ENCODE measurements around the gene TEAD2. TPM values are rescaled to one million over a fixed set of nuclear protein-coding genes. Genes with fewer than 3 reads are reported as not detected.
A peak's percentile ranks its signal among the peaks of the same experiment; 100 is the strongest.

TEAD2 gene
- total and polyA plus RNA-seq, 2 of the 13 experiments (the other 11 are each of a cell fraction or from before 2014, with no cell fraction given): 10.8 to 12.5 TPM

DNA sequence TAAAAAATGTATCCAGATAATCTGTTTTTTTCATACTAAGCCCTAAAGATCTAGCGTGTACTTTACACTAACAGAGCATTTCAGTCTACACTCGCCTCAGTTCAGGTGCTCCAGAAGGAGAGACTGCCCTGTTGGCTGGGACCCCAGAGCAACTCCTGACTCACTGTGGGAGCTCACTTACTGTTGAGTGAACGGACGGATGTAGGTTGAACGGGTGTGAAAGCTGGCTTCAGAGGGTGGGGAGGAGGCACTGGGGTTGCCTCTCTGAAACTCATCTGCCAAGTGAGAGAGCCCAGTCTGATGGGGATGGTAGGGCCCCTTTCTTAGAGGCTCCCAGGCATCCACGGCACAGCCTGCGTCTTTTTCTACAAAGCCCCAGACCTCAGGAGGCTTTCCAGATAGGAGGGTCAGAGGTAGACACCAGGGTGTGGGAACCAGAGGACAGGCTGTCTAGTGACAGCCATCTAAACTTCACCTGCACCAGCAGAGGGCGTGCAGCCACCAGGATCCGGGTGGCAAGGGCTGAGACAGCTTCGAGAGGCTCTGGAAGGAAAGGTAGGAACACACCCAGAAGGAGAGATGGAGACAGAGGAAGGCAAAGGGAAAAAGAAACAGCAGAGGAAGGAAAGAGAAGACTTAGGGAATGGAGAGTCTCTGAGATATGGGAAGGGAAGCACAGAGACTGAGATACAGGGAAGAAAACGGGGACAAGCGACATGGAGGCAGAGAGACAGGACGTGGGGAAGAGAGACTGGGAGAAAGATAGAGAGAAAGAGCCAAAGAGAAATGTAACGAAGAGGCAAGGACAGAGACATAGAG lies 29.6 kb upstream of the TEAD2 start:
- peak; percentile 90 for FAIRE-seq
- Histone ChIP-seq H3K9ac (ENCODE audit: insufficient read depth, low read depth, low read length) (no peak overlapping the region), H3K4me1 (ENCODE audit: insufficient read depth, low read length) (no peaks in the 10 kb centered on the region), H3K4me3 (replicated peaks in 1 of 3; ENCODE audit: insufficient read depth in 1 of 3, low read depth in 2 of 3, low read length in 3 of 3) (no peak overlapping the region), H3K9me3 (ENCODE audit: low read length) (no peaks in the 10 kb centered on the region), H2AFZ (ENCODE audit: low read length) (no peak overlapping the region), H3K27ac (ENCODE audit: extremely low read length, insufficient read depth, low read length) (no peak overlapping the region), H3K27me3 (ENCODE audit: control insufficient read depth in 1 of 2, insufficient read depth in 2 of 2, low read length in 2 of 2) (peaks cover 6 to 38% of the 10 kb centered on the region in 2 experiments), H4K20me1 (ENCODE audit: insufficient read depth, low read length) (no peaks in the 10 kb centered on the region), H3K36me3 (replicated peaks in 1 of 2; ENCODE audit: control insufficient read depth in 1 of 2, insufficient read depth in 2 of 2, low read length in 2 of 2) (no peaks in the 10 kb centered on the region), H3K79me2 (ENCODE audit: insufficient read depth, low read length) (no peaks in the 10 kb centered on the region), H3K4me2 (ENCODE audit: low read depth, low read length) (no peak overlapping the region)
- 18% methylated on average over 13 of the region's 14 CpGs for WGBS (ENCODE audit: low lambda C conversion rate)
- no TSS peak for BruUV-seq (replicated peaks)
- CTCF ChIA-PET (ENCODE audit: low intra/inter-chr PET ratio, low total read pairs): interaction anchor here (1.1 to 3.3 kb wide), 4 partner anchors 39 to 84 kb away, joined by 3 to 45 read pairs (median 10); no protein-coding TSS in a partner anchor
- POLR2A ChIA-PET: interaction anchor here (0.9 kb wide), 1 partner anchor 51 kb away, joined by 3 read pairs; no protein-coding TSS in a partner anchor
- ATAC-seq: peak; percentile 88
- intact Hi-C loops (cut with micrococcal nuclease; ENCODE audit: unreplicated experiment): loop anchor here (1.0 to 5.0 kb wide), 2 partner anchors 36 to 52 kb away; partner anchors contain the start of gene GFY
- peak; percentile 63 for DNase-seq (ENCODE audit: low spot score)
- in situ Hi-C loops (cut with HindIII; ENCODE audit: extremely low pct_ligation_motif_present, low pct_unique_long_range_greater_than_20kb): loop anchor here (5.0 kb wide), 1 partner anchor 36 kb away; the partner anchor contains the start of gene GFY
- TF ChIP-seq REPIN1 (CRISPR knock-in tag; IDR thresholded peaks at IDR 0.05; ENCODE audit: borderline replicate concordance, low read depth) (no peak), ZNF577 (CRISPR knock-in tag; IDR thresholded peaks at IDR 0.05; ENCODE audit: borderline replicate concordance, low read depth) (no peak), ZNF350 (CRISPR knock-in tag; IDR thresholded peaks at IDR 0.05; ENCODE audit: borderline replicate concordance, low read depth) (no peak), SP1 (IDR thresholded peaks at IDR 0.05) (no peak), SP1 (CRISPR knock-in tag; IDR thresholded peaks at IDR 0.05) (0 out of 2 replicates have a peak, but pooled peaks have one; percentile 17), SALL2 (CRISPR knock-in tag; IDR thresholded peaks at IDR 0.05) (peak; percentile 31; the same call in 1 of the 2 replicates), HHEX (CRISPR knock-in tag; IDR thresholded peaks at IDR 0.05) (no peak), HMGA1 (CRISPR knock-in tag; conservative IDR thresholded peaks at IDR 0.05) (no peak), PCBP1 (IDR thresholded peaks at IDR 0.05; ENCODE audit: borderline replicate concordance, low read depth, low read length) (no peak), FOSL2 (CRISPR knock-in tag; IDR thresholded peaks at IDR 0.05) (0 out of 2 replicates have a peak, but pooled peaks have one; percentile 13), ZNF850 (CRISPR knock-in tag; conservative IDR thresholded peaks at IDR 0.05) (no peak), ZNF484 (CRISPR knock-in tag; IDR thresholded peaks at IDR 0.05; ENCODE audit: borderline replicate concordance, low read depth) (no peak)
- TF ChIP-seq, protein P1, sequence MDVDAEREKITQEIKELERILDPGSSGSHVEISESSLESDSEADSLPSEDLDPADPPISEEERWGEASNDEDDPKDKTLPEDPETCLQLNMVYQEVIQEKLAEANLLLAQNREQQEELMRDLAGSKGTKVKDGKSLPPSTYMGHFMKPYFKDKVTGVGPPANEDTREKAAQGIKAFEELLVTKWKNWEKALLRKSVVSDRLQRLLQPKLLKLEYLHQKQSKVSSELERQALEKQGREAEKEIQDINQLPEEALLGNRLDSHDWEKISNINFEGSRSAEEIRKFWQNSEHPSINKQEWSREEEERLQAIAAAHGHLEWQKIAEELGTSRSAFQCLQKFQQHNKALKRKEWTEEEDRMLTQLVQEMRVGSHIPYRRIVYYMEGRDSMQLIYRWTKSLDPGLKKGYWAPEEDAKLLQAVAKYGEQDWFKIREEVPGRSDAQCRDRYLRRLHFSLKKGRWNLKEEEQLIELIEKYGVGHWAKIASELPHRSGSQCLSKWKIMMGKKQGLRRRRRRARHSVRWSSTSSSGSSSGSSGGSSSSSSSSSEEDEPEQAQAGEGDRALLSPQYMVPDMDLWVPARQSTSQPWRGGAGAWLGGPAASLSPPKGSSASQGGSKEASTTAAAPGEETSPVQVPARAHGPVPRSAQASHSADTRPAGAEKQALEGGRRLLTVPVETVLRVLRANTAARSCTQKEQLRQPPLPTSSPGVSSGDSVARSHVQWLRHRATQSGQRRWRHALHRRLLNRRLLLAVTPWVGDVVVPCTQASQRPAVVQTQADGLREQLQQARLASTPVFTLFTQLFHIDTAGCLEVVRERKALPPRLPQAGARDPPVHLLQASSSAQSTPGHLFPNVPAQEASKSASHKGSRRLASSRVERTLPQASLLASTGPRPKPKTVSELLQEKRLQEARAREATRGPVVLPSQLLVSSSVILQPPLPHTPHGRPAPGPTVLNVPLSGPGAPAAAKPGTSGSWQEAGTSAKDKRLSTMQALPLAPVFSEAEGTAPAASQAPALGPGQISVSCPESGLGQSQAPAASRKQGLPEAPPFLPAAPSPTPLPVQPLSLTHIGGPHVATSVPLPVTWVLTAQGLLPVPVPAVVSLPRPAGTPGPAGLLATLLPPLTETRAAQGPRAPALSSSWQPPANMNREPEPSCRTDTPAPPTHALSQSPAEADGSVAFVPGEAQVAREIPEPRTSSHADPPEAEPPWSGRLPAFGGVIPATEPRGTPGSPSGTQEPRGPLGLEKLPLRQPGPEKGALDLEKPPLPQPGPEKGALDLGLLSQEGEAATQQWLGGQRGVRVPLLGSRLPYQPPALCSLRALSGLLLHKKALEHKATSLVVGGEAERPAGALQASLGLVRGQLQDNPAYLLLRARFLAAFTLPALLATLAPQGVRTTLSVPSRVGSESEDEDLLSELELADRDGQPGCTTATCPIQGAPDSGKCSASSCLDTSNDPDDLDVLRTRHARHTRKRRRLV (CRISPR knock-in tag; IDR thresholded peaks at IDR 0.05): no peak
- TF ChIP-seq, protein P2, sequence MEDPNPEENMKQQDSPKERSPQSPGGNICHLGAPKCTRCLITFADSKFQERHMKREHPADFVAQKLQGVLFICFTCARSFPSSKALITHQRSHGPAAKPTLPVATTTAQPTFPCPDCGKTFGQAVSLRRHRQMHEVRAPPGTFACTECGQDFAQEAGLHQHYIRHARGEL (CRISPR knock-in tag; IDR thresholded peaks at IDR 0.05): no peak
- TF ChIP-seq, protein P3, sequence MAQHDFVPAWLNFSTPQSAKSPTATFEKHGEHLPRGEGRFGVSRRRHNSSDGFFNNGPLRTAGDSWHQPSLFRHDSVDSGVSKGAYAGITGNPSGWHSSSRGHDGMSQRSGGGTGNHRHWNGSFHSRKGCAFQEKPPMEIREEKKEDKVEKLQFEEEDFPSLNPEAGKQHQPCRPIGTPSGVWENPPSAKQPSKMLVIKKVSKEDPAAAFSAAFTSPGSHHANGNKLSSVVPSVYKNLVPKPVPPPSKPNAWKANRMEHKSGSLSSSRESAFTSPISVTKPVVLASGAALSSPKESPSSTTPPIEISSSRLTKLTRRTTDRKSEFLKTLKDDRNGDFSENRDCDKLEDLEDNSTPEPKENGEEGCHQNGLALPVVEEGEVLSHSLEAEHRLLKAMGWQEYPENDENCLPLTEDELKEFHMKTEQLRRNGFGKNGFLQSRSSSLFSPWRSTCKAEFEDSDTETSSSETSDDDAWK (CRISPR knock-in tag; IDR thresholded peaks at IDR 0.05): no peak
- TF ChIP-seq, protein P4, sequence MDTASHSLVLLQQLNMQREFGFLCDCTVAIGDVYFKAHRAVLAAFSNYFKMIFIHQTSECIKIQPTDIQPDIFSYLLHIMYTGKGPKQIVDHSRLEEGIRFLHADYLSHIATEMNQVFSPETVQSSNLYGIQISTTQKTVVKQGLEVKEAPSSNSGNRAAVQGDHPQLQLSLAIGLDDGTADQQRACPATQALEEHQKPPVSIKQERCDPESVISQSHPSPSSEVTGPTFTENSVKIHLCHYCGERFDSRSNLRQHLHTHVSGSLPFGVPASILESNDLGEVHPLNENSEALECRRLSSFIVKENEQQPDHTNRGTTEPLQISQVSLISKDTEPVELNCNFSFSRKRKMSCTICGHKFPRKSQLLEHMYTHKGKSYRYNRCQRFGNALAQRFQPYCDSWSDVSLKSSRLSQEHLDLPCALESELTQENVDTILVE (CRISPR knock-in tag; IDR thresholded peaks at IDR 0.05): no peak

Measured in HepG2 (cell line).